GM23338 (cell line): ENCODE data around the gene PYCR2. TPM values are rescaled to one million over a fixed set of nuclear protein-coding genes. Genes with fewer than 3 reads are reported as not detected.
A peak's percentile ranks its signal among the peaks of the same experiment; 100 is the strongest.

ENCODE experiments used
- ATAC-seq: fragments of 200-7000 bp; cut with Tn5 transposase; 3 replicates; pipeline ENCODE4 v1.9.1; 2020
- DNase-seq: peaks from one replicate; pipeline ENCODE4 v3.0.0-alpha.2; 2015; ENCODE audit warnings: low spot score
- H2AFZ ChIP-seq: fragments of 200-600 bp; sonication (generic); 2 replicates; pipeline ENCODE4 v1.8.0; 2016; ENCODE audit warnings: antibody characterized with exemption, mild to moderate bottlenecking, moderate library complexity
- H3F3A ChIP-seq: fragments of 200-600 bp; sonication (generic); replicated peaks from 2 replicates; pipeline ENCODE4 v1.8.0; 2017; ENCODE audit warnings: antibody characterized with exemption, mixed run types, low read depth
- H3K27ac ChIP-seq: fragments of 200-600 bp; sonication (generic); 2 replicates; pipeline ENCODE4 v1.6.1; 2016; ENCODE audit warnings: low read depth
- H3K27me3 ChIP-seq: fragments of 200-600 bp; sonication (generic); 2 replicates; pipeline ENCODE4 v1.8.0; 2016; ENCODE audit warnings: mild to moderate bottlenecking, mixed run types, moderate library complexity; ENCODE audit not compliant: insufficient read depth
- H3K36me3 ChIP-seq: fragments of 200-600 bp; sonication (generic); 2 replicates; pipeline ENCODE4 v1.8.0; 2016; ENCODE audit warnings: mild to moderate bottlenecking; ENCODE audit not compliant: insufficient read depth
- H3K4me1 ChIP-seq: fragments of 200-600 bp; sonication (generic); 2 replicates; pipeline ENCODE4 v1.8.0; 2016; ENCODE audit warnings: mild to moderate bottlenecking, moderate library complexity; ENCODE audit not compliant: insufficient read depth
- H3K4me2 ChIP-seq: fragments of 200-600 bp; sonication (generic); 2 replicates; pipeline ENCODE4 v1.7.1; 2017; ENCODE audit warnings: mixed run types
- H3K4me3 ChIP-seq: fragments of 200-600 bp; sonication (generic); 2 replicates; pipeline ENCODE4 v1.6.1; 2016; ENCODE audit warnings: mixed run types
- H3K79me2 ChIP-seq: fragments of 200-600 bp; sonication (generic); replicated peaks from 2 replicates; pipeline ENCODE4 v1.8.0; 2017; ENCODE audit warnings: mild to moderate bottlenecking; ENCODE audit not compliant: insufficient read depth
- H3K9me2 ChIP-seq: fragments of 200-600 bp; sonication (generic); 2 replicates; pipeline ENCODE4 v1.8.0; 2017; ENCODE audit not compliant: insufficient read depth
- H4K20me1 ChIP-seq: fragments of 200-600 bp; sonication (generic); replicated peaks from 2 replicates; pipeline ENCODE4 v1.8.0; 2017; ENCODE audit warnings: mild to moderate bottlenecking; ENCODE audit not compliant: insufficient read depth
- H3K27ac Mint-ChIP-seq: 2 replicates; pipeline ENCODE4 v1.8.0; 2020; ENCODE audit warnings: inconsistent platforms, mild to moderate bottlenecking, moderate library complexity, mixed read lengths
- H3K27me3 Mint-ChIP-seq: 3 replicates; pipeline ENCODE4 v1.8.0; 2022; ENCODE audit warnings: low read depth, mild to moderate bottlenecking, moderate library complexity, mixed read lengths, inconsistent platforms; ENCODE audit not compliant: insufficient read depth, poor library complexity
- H3K36me3 Mint-ChIP-seq: 3 replicates; pipeline ENCODE4 v1.8.0; 2021; ENCODE audit warnings: low read depth, mild to moderate bottlenecking, inconsistent platforms, moderate library complexity, mixed read lengths
- H3K4me1 Mint-ChIP-seq: 3 replicates; pipeline ENCODE4 v1.8.0; 2020; ENCODE audit warnings: mild to moderate bottlenecking, inconsistent platforms, mixed read lengths
- H3K4me3 Mint-ChIP-seq: 3 replicates; pipeline ENCODE4 v1.8.0; 2021; ENCODE audit warnings: moderate library complexity, mild to moderate bottlenecking, inconsistent platforms, mixed read lengths
- H3K9me3 Mint-ChIP-seq: 3 replicates; pipeline ENCODE4 v1.8.0; 2020; ENCODE audit warnings: moderate library complexity, mild to moderate bottlenecking, inconsistent platforms, mixed read lengths
- CREB1 ChIP-seq: fragments of 250-450 bp; sonication (Bioruptor Pico); IDR thresholded peaks from 2 replicates; pipeline ENCODE4 v1.5.0; 2020; ENCODE audit warnings: low read depth, mild to moderate bottlenecking, moderate library complexity
- EZH2phosphoT487 ChIP-seq: fragments of 200-600 bp; sonication (generic); IDR thresholded peaks from one replicate; pipeline ENCODE4 v1.8.1; 2018; ENCODE audit warnings: antibody characterized with exemption; ENCODE audit not compliant: unreplicated experiment
- JUNB ChIP-seq: IDR thresholded peaks from one replicate; pipeline ENCODE4 v1.6.1; 2016; ENCODE audit warnings: antibody characterized with exemption; ENCODE audit not compliant: unreplicated experiment
- NANOG ChIP-seq: IDR thresholded peaks from 2 replicates; pipeline ENCODE4 v1.6.1; 2016; ENCODE audit warnings: antibody characterized with exemption, borderline replicate concordance
- REST ChIP-seq: IDR thresholded peaks from one replicate; pipeline ENCODE4 v1.6.1; 2018; ENCODE audit warnings: antibody characterized with exemption; ENCODE audit not compliant: unreplicated experiment
- STAT1 ChIP-seq: IDR thresholded peaks from one replicate; pipeline ENCODE4 v1.6.1; 2016; ENCODE audit warnings: antibody characterized with exemption; ENCODE audit not compliant: unreplicated experiment
- ZNF114 ChIP-seq: fragments of 250-450 bp; sonication (Bioruptor Pico); IDR thresholded peaks from 2 replicates; pipeline ENCODE4 v1.5.0; 2020; ENCODE audit warnings: mild to moderate bottlenecking, moderate library complexity
- ZNF331 ChIP-seq: fragments of 250-450 bp; sonication (Bioruptor Pico); IDR thresholded peaks from 2 replicates; pipeline ENCODE4 v1.5.0; 2020; ENCODE audit warnings: low read depth, mild to moderate bottlenecking, moderate library complexity
- polyA plus RNA-seq: library from polyadenylated mRNA; unstranded; fragments of >200 nt; fragmentation: Nextera tagmentation; extraction: Ambion mirVana; gene quantifications from 2 replicates; pipeline ENCODE4 v1.2.1, GENCODE V29; 2016
- total RNA-seq: library from RNA; depleted of rRNA; stranded (reverse); fragments of >200 nt; shearing (Covaris generic); gene quantifications from 2 replicates; pipeline ENCODE4 v1.2.3, GENCODE V29; 2014
- TF ChIP-seq, protein P1 (sequence below): IDR thresholded peaks from 2 replicates; pipeline ENCODE4 v1.6.1; 2016; ENCODE audit warnings: antibody characterized with exemption

PYCR2 gene
- total and polyA plus RNA-seq, 2 experiments from 2014 or later, result 89.1 to 109 TPM

GRCh38 chr1:225942574-225942973 is 18.5 kb upstream of the PYCR2 start (continued):
- TF ChIP-seq NANOG, result no peak
- no peak for TF ChIP-seq JUNB
- no peak for TF ChIP-seq REST
- TF ChIP-seq, protein P1, sequence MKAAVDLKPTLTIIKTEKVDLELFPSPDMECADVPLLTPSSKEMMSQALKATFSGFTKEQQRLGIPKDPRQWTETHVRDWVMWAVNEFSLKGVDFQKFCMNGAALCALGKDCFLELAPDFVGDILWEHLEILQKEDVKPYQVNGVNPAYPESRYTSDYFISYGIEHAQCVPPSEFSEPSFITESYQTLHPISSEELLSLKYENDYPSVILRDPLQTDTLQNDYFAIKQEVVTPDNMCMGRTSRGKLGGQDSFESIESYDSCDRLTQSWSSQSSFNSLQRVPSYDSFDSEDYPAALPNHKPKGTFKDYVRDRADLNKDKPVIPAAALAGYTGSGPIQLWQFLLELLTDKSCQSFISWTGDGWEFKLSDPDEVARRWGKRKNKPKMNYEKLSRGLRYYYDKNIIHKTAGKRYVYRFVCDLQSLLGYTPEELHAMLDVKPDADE, result no peak
- no peak for TF ChIP-seq ZNF114 (CRISPR knock-in tag)

DNA sequence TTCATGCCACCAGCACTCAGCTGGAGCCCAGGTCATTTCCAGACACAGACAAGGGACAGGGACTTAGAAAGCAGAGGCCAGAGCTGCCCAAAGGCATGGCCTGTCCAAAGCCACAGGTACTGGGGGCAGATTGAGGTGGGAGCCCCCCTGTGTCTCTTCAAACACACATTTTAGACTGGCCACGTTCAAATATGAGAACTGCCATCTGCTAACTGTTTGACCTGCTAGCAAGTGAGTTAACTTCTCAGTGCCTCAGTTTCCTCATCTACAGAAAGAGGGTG is 17.8 kb upstream of the PYCR2 start:
- no peak for DNase-seq
- Mint-ChIP-seq H3K27ac (no peak overlapping the region; the same call in 1 of the 2 replicates), H3K36me3 (no peaks in the 10 kb centered on the region; the same call in 2 of the 3 replicates), H3K27me3 (peaks cover 29% of the 10 kb centered on the region), H3K4me3 (no peak overlapping the region), H3K4me1 (peaks cover 57% of the 10 kb centered on the region), H3K9me3 (no peaks in the 10 kb centered on the region)
- Histone ChIP-seq H3K4me1 (peaks cover 49% of the 10 kb centered on the region), H3K27ac (no peak overlapping the region), H3K9me2 (no peaks in the 10 kb centered on the region), H2AFZ (no peak overlapping the region), H3K79me2 (peaks cover 8% of the 10 kb centered on the region; the same call in 1 of the 2 replicates), H3F3A (peaks cover 31% of the 10 kb centered on the region), H3K36me3 (no peaks in the 10 kb centered on the region), H4K20me1 (no peaks in the 10 kb centered on the region), H3K27me3 (peaks cover 4% of the 10 kb centered on the region; the same call in 1 of the 2 replicates), H3K4me2 (peak overlapping the region; percentile 43; the same call in 1 of the 2 replicates), H3K4me3 (no peak overlapping the region)
- ATAC-seq, result no peak
- no peak for TF ChIP-seq NANOG

GRCh38 chr1:225941187-225941941 is 17.3 kb upstream of the PYCR2 start, which contains the start of gene LEFTY2:
TSS of gene LEFTY2 (minus strand) at chr1:225941220. CDS start at chr1:225941140, 80 bp downstream.
- Histone ChIP-seq H3K4me1 (peaks cover 44% of the 10 kb centered on the region), H3F3A (peaks cover 30% of the 10 kb centered on the region), H2AFZ (no peak within 1 kb of the TSS), H3K79me2 (peaks cover 8% of the 10 kb centered on the region; the same call in 1 of the 2 replicates), H3K27ac (0 out of 2 replicates have a peak within 1 kb of the TSS, but pooled peaks have one; percentile 14), H3K4me3 (peak within 1 kb of the TSS; percentile 59; the same call in 1 of the 2 replicates), H3K9me2 (no peaks in the 10 kb centered on the region), H3K36me3 (no peaks in the 10 kb centered on the region), H3K27me3 (peaks cover 4% of the 10 kb centered on the region; the same call in 1 of the 2 replicates), H4K20me1 (no peaks in the 10 kb centered on the region), H3K4me2 (peak within 1 kb of the TSS; percentile 83; the same call in 1 of the 2 replicates)
- Mint-ChIP-seq H3K9me3 (no peaks in the 10 kb centered on the region), H3K4me3 (peak within 1 kb of the TSS; percentile 64), H3K27me3 (peaks cover 29% of the 10 kb centered on the region), H3K27ac (no peak within 1 kb of the TSS; the same call in 1 of the 2 replicates), H3K4me1 (peaks cover 54% of the 10 kb centered on the region), H3K36me3 (no peaks in the 10 kb centered on the region; the same call in 2 of the 3 replicates)
- TF ChIP-seq ZNF331 (CRISPR knock-in tag) (no peak), STAT1 (no peak), CREB1 (CRISPR knock-in tag) (no peak), EZH2phosphoT487 (no peak), REST (no peak), ZNF114 (CRISPR knock-in tag) (no peak)
- TF ChIP-seq, protein P1, result no peak
- DNase-seq (no peak), ATAC-seq (no peak)
